Liver (tissue), 9 donors: Measurements from ENCODE around the gene GARIN5B. TPM values are rescaled to one million over a fixed set of nuclear protein-coding genes. Genes with fewer than 3 reads are reported as not detected.
"Not testable (repeated sequence)": the region's sequence is repeated elsewhere in the genome, so short reads cannot be mapped to it uniquely, and the experiment has no call there.

Experiments
- DNase-seq: peaks from one replicate; pipeline ENCODE4 v3.0.0-alpha.2; 2017; ENCODE audit warnings: low spot score
- H3K27ac ChIP-seq, 2 donors: one replicate each; pipeline ENCODE4 v1.7.0; 2013; ENCODE audit warnings: inconsistent platforms in 2 of 2, low read length in 2 of 2, control low read depth in 1 of 2, low read depth in 1 of 2, mild to moderate bottlenecking in 1 of 2
- H3K27me3 ChIP-seq, 4 donors: one replicate each; pipeline versions ENCODE4 v1.6.1 to v1.7.0; 2013; ENCODE audit warnings: low read length in 3 of 4, inconsistent platforms in 1 of 4, mild to moderate bottlenecking in 1 of 4, moderate library complexity in 1 of 4; ENCODE audit not compliant: control insufficient read depth in 4 of 4, insufficient read depth in 4 of 4
- H3K36me3 ChIP-seq, 4 donors: one replicate each; pipeline versions ENCODE4 v1.6.1 to v1.7.0; 2013; ENCODE audit warnings: low read length in 3 of 4, mild to moderate bottlenecking in 3 of 4, low read depth in 1 of 4, moderate library complexity in 1 of 4; ENCODE audit not compliant: control insufficient read depth in 4 of 4, insufficient read depth in 3 of 4
- H3K4me1 ChIP-seq, 4 donors: one replicate each; pipeline versions ENCODE4 v1.6.1 to v1.7.0; 2013; ENCODE audit warnings: low read length in 3 of 4, mild to moderate bottlenecking in 3 of 4, moderate library complexity in 1 of 4; ENCODE audit not compliant: control insufficient read depth in 4 of 4, insufficient read depth in 4 of 4
- H3K4me3 ChIP-seq, 3 donors: one replicate each; pipeline versions ENCODE4 v1.6.1 to v1.7.0; 2013; ENCODE audit warnings: low read length in 3 of 3, control low read depth in 1 of 3, low read depth in 1 of 3, mild to moderate bottlenecking in 1 of 3
- H3K9ac ChIP-seq, 2 donors: one replicate each; pipeline ENCODE4 v1.7.0; 2013; ENCODE audit warnings: low read length in 2 of 2, mild to moderate bottlenecking in 2 of 2, moderate library complexity in 2 of 2, control low read depth in 1 of 2, low read depth in 1 of 2
- H3K9me3 ChIP-seq, 4 donors: one replicate each; pipeline versions ENCODE4 v1.6.1 to v1.7.0; 2013; ENCODE audit warnings: low read length in 3 of 4; ENCODE audit not compliant: control insufficient read depth in 4 of 4
- EGR1 ChIP-seq, 2 donors: IDR thresholded peaks; 2 replicates each; pipeline ENCODE4 v1.6.1; 2016 to 2018; ENCODE audit warnings: antibody characterized with exemption in 2 of 2, low read depth in 2 of 2
- FOXA1 ChIP-seq: IDR thresholded peaks from 2 replicates; pipeline ENCODE4 v1.6.1; 2016; ENCODE audit warnings: antibody characterized with exemption
- FOXA2 ChIP-seq: IDR thresholded peaks from 2 replicates; pipeline ENCODE4 v1.6.1; 2016; ENCODE audit warnings: antibody characterized with exemption
- GABPA ChIP-seq, 2 donors: IDR thresholded peaks in 1 of 2; conservative IDR thresholded peaks in 1 of 2; 2 replicates each; pipeline ENCODE4 v1.6.1; 2016; ENCODE audit warnings: antibody characterized with exemption in 2 of 2, mild to moderate bottlenecking in 1 of 2, moderate library complexity in 1 of 2
- HNF4A ChIP-seq, 2 donors: conservative IDR thresholded peaks; 2 replicates each; pipeline ENCODE4 v1.6.1; 2016; ENCODE audit warnings: antibody characterized with exemption in 2 of 2, mild to moderate bottlenecking in 2 of 2
- HNF4G ChIP-seq: IDR thresholded peaks from 2 replicates; pipeline ENCODE4 v1.6.1; 2016; ENCODE audit warnings: antibody characterized with exemption
- SP1 ChIP-seq: IDR thresholded peaks from 2 replicates; pipeline ENCODE4 v1.6.1; 2018; ENCODE audit warnings: antibody characterized with exemption, mild to moderate bottlenecking
- YY1 ChIP-seq: IDR thresholded peaks from 2 replicates; pipeline ENCODE4 v1.6.1; 2016; ENCODE audit warnings: antibody characterized with exemption, mild to moderate bottlenecking
- WGBS: extraction: QIAGEN DNeasy Blood & Tissue Kit; methylation state at CpG from one replicate; pipeline ENCODE4 v1.1.7; 2013; 5-methylcytosine and 5-hydroxymethylcytosine counted together
- polyA plus RNA-seq, 2 donors: library from polyadenylated mRNA; stranded (reverse) in 1 of 2; unstranded in 1 of 2; fragments of 200-250 nt in 1 of 2; fragments of >200 nt in 1 of 2; fragmentation: Nextera tagmentation in 1 of 2; extraction: Ambion mirVana in 1 of 2; gene quantifications; one replicate each; pipeline versions ENCODE4 v1.2.1 to v1.2.3, GENCODE V29; 2013 to 2015
- total RNA-seq, 2 donors: library from RNA; depleted of rRNA; stranded (reverse); fragments of >200 nt; gene quantifications; one replicate each; pipeline ENCODE4 v1.2.3, GENCODE V29; 2014
- TF ChIP-seq, protein P1 (sequence below): IDR thresholded peaks from 2 replicates; pipeline ENCODE4 v1.6.1; 2016; ENCODE audit warnings: antibody characterized with exemption, mild to moderate bottlenecking
- TF ChIP-seq, protein P2 (sequence below): IDR thresholded peaks from 2 replicates; pipeline ENCODE4 v1.6.1; 2016; ENCODE audit warnings: antibody characterized with exemption
- TF ChIP-seq, protein P3 (sequence below): IDR thresholded peaks from 2 replicates; pipeline ENCODE4 v1.6.1; 2016; ENCODE audit warnings: antibody characterized with exemption
- TF ChIP-seq, protein P4 (sequence below): fragments of 150-350 bp; IDR thresholded peaks from 2 replicates; pipeline ENCODE4 v1.5.1; 2017; ENCODE audit warnings: improper control_type of control experiment, low read depth, low read length; ENCODE audit not compliant: missing input control
- donor health status: healthy.
- donor health status: healthy.
- donor health status: healthy.
- donor health status: healthy.
- donor health status: healthy.

Gene GARIN5B
- total and polyA plus RNA-seq, 4 donors = not detected

DNA sequence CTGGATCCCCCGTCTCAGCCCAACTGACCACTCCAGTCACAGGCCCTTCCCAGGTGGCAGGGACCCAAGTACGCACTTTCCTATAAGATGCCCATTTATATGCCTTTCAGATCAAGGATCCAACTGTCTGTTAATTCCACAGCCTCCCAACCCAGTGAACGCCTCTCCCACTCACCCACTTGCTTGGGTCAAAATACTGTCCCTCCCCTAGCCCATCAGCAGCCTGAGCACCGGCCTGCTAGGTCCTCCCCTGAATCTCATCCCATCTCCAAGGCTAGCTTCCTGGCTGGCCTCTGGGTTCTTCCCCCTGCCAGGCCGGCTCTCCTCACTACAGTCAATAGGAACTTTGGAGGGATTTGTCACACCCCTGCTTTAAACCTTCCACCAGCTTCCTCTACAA is 42.6 kb upstream of the GARIN5B start:
- peaks cover 3 to 20% (median 8%) of the 10 kb centered on the region in 4 donors for H3K36me3 ChIP-seq
- DNase-seq = no peak
- H3K4me1 ChIP-seq = peaks cover 0 to 4% (median 2%) of the 10 kb centered on the region in 4 donors
- TF ChIP-seq, protein P1, sequence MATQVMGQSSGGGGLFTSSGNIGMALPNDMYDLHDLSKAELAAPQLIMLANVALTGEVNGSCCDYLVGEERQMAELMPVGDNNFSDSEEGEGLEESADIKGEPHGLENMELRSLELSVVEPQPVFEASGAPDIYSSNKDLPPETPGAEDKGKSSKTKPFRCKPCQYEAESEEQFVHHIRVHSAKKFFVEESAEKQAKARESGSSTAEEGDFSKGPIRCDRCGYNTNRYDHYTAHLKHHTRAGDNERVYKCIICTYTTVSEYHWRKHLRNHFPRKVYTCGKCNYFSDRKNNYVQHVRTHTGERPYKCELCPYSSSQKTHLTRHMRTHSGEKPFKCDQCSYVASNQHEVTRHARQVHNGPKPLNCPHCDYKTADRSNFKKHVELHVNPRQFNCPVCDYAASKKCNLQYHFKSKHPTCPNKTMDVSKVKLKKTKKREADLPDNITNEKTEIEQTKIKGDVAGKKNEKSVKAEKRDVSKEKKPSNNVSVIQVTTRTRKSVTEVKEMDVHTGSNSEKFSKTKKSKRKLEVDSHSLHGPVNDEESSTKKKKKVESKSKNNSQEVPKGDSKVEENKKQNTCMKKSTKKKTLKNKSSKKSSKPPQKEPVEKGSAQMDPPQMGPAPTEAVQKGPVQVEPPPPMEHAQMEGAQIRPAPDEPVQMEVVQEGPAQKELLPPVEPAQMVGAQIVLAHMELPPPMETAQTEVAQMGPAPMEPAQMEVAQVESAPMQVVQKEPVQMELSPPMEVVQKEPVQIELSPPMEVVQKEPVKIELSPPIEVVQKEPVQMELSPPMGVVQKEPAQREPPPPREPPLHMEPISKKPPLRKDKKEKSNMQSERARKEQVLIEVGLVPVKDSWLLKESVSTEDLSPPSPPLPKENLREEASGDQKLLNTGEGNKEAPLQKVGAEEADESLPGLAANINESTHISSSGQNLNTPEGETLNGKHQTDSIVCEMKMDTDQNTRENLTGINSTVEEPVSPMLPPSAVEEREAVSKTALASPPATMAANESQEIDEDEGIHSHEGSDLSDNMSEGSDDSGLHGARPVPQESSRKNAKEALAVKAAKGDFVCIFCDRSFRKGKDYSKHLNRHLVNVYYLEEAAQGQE = no peak
- TF ChIP-seq HNF4A (conservative IDR thresholded peaks at IDR 0.05) (no peak), HNF4G (no peak), YY1 (no peak), GABPA (IDR thresholded peaks at IDR 0.05 in 1 of 2, conservative IDR thresholded peaks at IDR 0.05 in 1 of 2) (no peak), EGR1 (IDR thresholded peaks at IDR 0.05; ENCODE audit: low read depth in 2 of 2) (no peak)
- TF ChIP-seq, protein P2, sequence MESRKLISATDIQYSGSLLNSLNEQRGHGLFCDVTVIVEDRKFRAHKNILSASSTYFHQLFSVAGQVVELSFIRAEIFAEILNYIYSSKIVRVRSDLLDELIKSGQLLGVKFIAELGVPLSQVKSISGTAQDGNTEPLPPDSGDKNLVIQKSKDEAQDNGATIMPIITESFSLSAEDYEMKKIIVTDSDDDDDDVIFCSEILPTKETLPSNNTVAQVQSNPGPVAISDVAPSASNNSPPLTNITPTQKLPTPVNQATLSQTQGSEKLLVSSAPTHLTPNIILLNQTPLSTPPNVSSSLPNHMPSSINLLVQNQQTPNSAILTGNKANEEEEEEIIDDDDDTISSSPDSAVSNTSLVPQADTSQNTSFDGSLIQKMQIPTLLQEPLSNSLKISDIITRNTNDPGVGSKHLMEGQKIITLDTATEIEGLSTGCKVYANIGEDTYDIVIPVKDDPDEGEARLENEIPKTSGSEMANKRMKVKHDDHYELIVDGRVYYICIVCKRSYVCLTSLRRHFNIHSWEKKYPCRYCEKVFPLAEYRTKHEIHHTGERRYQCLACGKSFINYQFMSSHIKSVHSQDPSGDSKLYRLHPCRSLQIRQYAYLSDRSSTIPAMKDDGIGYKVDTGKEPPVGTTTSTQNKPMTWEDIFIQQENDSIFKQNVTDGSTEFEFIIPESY = no peak
- TF ChIP-seq, protein P3, sequence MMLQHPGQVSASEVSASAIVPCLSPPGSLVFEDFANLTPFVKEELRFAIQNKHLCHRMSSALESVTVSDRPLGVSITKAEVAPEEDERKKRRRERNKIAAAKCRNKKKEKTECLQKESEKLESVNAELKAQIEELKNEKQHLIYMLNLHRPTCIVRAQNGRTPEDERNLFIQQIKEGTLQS = no peak
- no peak overlapping the region for H3K4me3 ChIP-seq
- no peaks in the 10 kb centered on the region for H3K27me3 ChIP-seq
- no peaks in the 10 kb centered on the region for H3K9me3 ChIP-seq
- H3K9ac ChIP-seq = no peak overlapping the region
- no peak overlapping the region for H3K27ac ChIP-seq
- 89% methylated on average over 5 of the region's 5 CpGs for WGBS

DNA sequence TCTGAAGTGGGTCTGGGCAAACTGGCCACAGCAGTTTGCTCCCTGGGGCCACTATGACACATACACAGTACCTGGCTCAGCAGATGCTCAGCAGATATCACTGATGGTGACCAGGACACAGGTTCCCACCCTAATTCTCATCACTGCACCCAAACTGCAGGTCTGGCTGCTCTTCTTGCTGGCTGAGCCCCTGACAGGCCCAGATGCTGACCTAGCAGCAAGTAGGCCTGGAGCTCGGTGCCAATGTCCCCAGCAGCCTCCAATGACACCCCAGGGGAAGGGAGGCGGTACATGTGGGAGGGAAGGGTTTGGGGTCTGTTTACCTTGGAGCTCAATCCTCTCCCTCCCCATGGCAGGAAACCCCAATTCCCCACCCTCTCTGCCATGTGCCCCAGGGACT is 39.4 kb upstream of the GARIN5B start:
- TF ChIP-seq, protein P4, sequence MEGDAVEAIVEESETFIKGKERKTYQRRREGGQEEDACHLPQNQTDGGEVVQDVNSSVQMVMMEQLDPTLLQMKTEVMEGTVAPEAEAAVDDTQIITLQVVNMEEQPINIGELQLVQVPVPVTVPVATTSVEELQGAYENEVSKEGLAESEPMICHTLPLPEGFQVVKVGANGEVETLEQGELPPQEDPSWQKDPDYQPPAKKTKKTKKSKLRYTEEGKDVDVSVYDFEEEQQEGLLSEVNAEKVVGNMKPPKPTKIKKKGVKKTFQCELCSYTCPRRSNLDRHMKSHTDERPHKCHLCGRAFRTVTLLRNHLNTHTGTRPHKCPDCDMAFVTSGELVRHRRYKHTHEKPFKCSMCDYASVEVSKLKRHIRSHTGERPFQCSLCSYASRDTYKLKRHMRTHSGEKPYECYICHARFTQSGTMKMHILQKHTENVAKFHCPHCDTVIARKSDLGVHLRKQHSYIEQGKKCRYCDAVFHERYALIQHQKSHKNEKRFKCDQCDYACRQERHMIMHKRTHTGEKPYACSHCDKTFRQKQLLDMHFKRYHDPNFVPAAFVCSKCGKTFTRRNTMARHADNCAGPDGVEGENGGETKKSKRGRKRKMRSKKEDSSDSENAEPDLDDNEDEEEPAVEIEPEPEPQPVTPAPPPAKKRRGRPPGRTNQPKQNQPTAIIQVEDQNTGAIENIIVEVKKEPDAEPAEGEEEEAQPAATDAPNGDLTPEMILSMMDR = no peak
- TF ChIP-seq GABPA (IDR thresholded peaks at IDR 0.05 in 1 of 2, conservative IDR thresholded peaks at IDR 0.05 in 1 of 2) (no peak), SP1 (no peak), FOXA2 (no peak), FOXA1 (no peak)
- DNase-seq = no peak
- no peak overlapping the region for H3K4me3 ChIP-seq
- H3K27me3 ChIP-seq = no peaks in the 10 kb centered on the region
- H3K4me1 ChIP-seq = peaks cover 0 to 4% (median 2%) of the 10 kb centered on the region in 4 donors
- WGBS = 93% methylated on average over 2 of the region's 2 CpGs
- no peak overlapping the region for H3K27ac ChIP-seq
- H3K9me3 ChIP-seq = no peaks in the 10 kb centered on the region
- no peak overlapping the region for H3K9ac ChIP-seq
- H3K36me3 ChIP-seq = peaks cover 3 to 21% (median 9%) of the 10 kb centered on the region in 4 donors

DNA sequence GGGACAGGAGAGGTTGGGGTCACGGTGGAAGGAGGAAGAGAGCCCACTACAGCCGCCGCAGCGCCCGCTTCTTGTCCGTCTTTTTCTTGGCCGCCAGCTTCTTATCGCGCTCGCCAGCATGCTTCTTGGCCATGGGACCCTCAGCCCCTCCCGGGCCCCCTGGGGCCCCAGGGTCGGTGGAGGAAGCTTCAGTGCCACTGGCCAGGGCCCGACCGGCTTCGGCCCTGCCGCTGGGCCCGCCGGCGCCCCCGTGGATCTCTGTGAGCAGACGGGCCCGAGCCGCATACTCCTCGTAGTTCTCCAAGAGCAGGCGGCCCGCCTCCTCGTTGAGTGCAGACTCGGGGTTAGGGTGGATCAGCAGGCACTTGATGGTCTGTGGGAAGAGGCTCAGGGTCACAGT is 38.3 kb upstream of the GARIN5B start:
- H3K9me3 ChIP-seq, H3K27me3 ChIP-seq, H3K4me3 ChIP-seq, H3K4me1 ChIP-seq, H3K27ac ChIP-seq, H3K9ac ChIP-seq, DNase-seq: not testable (repeated sequence)
- peaks cover 3 to 21% (median 9%) of the 10 kb centered on the region in 4 donors for H3K36me3 ChIP-seq
- WGBS = 90% methylated on average over 20 of the region's 28 CpGs
